HG03139 (cell line): ENCODE measurements around the gene EML1.
"Not testable (repeated sequence)": the region's sequence is repeated elsewhere in the genome, so short reads cannot be mapped to it uniquely, and the experiment has no call there.

Experiments
- ATAC-seq: cut with Tn5 transposase; IDR thresholded peaks from one replicate; pipeline ENCODE4 v1.9.1; 2021; ENCODE audit not compliant: unreplicated experiment

Gene EML1

DNA sequence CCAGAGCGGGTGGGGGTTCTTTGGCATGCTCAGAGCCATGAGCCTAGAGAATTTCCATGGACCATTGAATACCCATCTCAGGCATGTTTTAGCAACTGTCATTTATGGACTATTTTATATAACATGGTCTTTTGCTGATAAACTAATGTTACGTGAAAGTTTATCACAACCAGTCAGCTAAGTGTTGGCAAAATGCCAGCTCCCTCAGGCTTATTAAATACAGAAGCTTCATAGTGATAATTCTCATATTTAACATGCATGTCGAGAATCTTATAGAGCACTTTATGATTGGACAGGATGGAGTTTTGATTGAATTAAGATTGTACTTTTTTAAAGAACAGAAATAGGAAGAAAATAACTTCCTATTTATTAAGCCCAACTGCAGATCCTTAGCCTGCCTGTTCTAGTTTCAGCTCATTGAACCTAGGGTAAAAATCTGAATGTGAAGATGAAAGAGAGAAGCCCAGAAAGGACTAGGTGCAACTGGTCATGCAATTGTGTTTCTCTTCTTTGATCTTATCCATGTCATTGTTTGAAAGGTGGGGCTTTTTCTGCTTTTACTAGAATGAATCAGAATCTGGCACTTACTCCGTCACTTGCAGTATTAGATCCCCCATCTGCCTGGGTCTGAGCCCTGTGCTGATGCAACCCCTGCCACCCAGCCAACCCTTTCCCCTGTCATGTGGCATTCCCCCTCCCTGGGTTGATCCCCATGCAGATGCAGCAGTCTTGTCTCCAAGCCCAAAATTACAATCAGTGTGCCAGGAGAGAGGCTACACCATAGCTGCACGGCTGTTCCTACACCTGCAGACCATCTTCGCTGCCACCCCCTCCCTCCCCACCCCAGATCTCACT is 137.4 kb downstream of the EML1 start:
- ATAC-seq = peak; percentile 79

DNA sequence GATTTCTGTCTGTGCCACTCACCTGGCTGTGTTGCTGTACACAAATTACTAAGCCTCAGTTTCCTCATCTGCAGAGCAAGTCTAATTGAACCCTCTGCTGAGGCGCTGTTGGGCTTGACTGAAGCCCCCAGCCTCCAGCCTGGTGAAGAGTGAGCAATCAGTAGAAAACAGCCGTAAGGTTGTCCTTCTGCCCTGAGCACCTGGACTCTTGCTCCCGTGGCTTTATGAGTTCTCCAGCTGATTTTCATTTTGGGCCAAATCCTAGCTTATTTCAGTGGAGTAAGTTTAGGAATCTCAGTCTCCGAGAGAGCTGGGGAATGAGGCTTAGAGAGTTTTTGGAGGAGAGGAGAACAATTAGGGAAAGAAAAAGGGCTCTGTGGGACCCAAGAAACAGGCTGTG is 138.1 kb downstream of the EML1 start:
- ATAC-seq = no peak

DNA sequence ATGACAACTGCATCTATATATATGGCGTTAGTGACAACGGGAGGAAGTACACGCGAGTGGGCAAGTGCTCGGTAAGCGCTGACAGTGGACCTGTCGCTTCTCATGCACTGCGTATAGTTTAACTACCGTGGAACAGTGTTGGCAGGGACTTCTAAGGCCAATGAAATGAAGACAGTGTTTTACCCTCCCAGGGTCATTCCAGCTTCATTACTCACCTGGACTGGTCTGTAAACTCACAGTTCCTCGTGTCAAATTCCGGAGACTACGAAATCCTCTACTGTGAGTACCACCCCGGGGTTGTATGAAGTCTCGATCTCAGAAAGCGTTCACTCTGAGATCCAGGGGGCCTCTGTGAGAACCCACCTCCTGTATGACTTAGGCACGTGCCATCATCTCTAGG is 142.8 kb downstream of the EML1 start:
- ATAC-seq = no peak

DNA sequence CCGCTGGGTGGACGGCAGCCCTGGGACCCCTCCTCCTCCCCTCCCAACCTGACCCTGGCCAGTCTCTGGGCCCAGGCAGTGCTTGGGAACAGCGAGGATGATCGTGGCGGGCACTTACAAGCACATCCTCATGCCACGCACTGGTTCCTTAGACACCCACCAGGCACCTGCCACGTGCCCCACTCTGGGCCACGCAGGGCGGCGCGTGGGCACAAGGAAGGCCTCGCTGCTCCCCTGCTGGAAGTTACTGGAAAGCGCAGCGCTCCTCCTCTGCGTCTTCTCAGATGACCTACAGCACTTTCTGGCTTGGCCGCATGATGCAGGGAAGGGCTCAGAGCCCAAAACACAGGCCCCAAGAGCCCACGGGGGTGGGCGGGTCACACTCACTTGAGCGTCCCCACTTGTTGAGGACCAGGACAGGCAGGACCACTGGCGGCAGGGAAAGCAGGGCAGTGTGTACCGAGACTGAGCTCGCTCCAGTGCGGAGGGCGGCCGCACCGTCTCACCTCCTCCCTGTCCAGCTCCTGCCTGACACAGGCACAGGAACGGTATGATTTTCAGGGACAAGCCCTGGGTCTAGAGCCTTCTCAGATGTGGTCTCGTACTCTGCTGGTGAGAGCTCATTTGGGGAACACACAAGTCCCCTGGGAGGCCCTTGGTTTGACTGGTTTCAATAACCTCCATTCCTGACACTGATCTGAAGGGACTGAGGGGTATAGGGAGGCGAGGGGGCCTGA is 143.7 kb downstream of the EML1 start:
- ATAC-seq = no peak

DNA sequence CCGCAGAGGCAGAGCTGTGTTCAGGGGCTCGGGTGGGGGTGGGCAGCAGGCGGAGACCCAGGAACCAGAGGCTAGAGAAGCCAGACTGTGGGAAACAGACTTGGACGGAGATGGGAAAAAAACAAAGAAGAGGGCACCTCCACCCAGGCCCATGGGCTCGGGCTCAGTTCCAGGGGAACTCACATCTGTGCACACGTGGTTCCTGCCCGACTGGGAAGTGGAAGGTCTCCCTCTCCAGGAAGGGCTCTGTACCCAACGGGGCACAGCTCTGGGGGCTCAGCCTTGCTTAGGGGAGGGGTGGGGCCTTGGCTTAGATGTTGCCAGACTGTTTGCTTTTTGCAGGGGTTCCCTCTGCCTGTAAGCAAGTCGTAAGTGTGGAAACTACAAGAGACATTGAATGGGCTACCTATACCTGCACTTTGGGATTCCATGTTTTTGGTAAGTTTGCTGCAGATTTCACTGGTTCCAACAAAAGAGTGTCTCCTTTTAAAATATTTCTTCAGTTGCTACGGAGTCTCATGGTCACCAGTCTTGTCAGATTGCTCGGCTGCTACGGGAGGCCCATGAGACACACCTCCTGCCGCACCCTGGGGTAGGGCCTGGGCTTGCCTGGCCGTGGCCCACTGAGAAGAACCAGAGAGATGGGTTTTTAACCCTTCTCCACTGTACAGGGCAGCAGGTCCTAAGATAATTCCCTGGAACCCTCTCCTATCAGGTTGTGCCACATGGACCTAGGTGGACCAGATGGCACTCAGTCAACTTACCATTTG is 144.4 kb downstream of the EML1 start:
- no peak for ATAC-seq

DNA sequence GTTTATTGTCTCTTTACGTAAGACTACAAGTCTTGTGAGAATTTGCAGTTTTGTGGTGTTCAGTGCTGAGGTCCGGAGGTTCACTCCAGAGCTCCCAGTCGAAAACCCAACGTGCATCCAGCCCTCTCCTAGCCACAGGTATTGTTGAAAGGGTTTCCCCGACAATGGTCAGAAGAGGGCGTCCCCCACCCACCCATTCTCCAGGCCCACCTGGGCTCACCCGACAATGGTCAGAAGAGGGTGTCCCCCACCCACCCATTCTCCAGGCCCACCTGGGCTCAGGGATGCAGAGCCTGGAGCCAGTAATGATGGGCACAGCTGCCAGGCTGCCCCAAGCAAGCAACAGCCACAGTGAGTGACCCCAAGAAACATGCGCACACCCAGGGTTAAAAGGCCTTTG is 145.2 kb downstream of the EML1 start:
- ATAC-seq = no peak

DNA sequence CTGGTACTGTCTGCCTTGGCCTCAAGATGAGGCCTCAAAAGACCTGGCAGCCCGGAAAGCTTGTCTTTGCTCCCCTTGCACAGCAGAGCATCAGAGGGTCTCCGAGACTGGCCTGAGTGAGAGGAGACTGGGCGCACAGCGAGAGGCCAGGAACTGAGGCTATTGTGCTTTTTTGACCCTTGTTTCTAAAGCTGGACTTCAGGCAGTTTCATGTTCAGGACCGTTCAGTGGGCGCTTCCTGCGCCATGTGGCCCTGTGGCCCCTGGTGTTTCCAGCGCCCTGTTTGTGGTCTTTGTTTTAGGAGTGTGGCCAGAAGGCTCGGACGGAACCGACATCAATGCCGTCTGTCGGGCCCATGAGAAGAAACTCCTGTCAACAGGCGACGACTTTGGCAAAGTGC is 145.7 kb downstream of the EML1 start:
- ATAC-seq = no peak

DNA sequence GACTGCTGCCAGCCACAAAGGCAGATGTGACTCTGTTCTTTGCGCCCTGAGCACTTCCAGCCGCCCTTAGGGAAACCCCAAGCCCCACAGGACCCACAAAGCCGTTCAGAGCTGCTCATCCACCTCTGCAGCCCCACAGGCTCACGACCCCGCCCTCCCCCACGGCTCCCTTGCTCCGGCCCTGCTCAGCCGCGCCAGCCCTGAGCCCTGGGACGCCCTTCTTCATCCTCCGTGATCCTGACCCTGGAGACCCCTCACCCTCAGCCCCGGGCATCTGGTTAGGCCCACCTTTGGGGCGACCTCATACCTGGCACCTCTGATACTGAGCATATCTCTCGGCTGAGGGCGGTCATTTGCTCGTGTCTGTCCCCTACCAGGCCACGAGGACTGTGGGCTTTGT is 146.2 kb downstream of the EML1 start:
- ATAC-seq = no peak

DNA sequence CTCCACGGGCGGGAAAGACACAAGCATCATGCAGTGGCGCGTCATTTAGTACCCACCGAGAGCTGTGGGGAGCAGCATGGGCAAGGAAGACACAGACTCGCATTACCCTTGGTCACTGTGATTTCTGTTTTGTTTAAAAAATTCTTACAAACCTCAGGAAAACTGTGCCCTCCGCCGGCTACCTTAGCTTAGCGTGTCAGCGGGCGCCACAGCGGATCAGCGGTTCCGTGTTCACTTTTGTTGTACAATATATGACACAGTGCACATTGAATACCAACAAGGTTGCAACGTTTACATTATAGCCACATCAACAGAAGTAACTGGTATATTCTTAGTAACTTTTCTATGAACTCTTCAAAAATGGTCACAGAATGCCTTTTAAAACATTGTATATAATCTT is 146.9 kb downstream of the EML1 start:
- ATAC-seq = no peak

DNA sequence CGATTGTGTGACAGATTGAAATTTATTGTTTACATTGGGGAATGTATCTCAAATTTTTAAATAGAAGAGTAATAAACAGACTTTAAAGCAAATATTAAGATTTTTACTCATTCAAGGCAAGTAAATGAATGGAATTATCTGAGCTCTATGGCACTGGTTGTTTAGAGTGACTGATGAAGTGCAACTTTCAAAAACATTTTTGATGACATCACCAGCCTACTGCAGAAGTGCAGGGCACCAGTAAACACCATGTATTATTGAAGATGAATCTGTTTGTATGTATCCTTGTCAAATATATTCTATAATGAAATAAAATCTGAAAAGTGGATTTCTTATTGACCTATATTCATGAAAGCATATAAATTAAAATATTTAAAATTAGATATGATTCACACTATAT is 148.0 kb downstream of the EML1 start:
- no peak for ATAC-seq

DNA sequence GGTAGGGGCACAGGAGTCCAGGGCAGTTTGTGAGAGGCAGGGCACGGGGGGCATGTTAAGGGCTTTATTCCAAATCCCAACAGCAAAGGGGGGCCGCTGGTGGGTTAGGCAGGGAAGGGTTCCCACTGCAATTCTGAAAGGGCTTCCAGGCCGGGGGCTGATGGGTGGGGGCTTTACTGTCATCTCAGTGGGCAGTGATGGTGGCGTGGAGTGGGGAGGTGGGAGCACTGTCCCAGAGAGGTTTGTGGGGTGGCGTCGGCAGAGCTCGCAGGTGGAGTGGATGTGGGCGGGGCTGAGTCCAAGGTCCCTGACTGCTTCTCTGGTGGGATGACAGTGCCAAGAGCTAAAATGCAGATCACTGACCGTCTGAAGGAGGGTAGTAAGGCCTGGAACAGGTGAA is 150.4 kb downstream of the EML1 start:
- no peak for ATAC-seq

DNA sequence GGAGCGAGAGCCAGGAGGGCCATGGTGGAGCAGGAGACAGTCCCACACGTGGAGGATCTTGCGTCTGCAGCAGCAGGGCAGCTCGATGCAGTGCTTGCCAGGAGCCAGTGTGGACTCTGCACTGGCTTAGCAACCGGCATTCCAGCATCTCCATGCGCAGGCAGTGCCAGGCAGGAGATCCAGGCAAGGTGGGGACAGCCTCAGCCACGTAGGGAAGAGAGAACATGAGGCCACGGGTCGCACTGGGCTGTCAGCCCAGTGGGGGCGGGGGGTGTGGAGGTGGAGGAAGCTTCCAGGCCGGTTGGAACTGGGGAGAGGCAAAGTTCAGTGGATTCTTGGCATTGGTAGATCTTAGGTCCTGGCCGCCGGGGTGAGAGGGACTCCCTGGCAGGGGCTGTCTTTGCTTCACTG is 151.0 kb downstream of the EML1 start:
- no peak for ATAC-seq

DNA sequence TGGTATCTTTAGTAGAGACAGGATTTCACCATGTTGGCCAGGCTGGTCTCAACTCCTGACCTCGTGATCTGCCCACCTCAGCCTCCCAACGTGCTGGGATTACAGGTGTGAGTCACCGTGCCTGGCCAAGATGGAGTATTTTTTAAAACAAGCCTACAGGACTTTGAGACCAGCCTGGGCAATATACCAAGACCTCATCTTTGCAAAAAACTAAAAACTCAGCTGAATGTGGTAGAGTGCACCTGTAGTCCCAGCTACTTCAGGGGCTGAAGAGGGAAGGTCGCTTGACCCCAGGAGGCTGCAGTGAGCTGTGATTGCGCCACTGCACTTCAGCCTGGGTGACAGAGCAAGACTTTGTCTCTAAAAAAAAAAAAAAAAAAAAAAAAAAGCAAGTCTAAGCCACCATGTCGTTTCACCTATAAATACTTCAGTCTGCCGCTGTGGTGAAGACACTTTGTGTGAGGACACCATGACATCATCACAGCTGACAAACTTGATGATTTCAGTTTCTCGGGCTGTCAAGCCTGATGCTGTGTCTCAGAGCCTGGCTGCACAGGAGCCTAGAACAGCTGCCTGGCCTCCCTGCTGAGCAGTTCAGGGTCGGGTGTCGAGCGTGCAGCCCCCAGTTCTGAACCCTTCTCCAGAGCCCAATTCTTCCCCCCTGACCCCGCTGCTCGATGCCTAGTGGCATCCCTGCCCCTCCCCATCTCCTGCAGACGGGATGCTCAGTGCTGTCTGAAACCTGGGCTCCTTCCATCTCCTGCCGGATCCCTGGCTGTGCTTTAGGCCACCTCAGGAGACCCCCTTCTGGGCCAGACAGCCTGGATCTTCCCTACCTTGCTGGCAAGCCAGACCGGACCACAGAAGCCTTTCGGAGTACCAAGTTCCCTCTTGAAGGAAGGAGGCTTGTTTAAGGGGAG is 152.8 kb downstream of the EML1 start:
- ATAC-seq = no peak

DNA sequence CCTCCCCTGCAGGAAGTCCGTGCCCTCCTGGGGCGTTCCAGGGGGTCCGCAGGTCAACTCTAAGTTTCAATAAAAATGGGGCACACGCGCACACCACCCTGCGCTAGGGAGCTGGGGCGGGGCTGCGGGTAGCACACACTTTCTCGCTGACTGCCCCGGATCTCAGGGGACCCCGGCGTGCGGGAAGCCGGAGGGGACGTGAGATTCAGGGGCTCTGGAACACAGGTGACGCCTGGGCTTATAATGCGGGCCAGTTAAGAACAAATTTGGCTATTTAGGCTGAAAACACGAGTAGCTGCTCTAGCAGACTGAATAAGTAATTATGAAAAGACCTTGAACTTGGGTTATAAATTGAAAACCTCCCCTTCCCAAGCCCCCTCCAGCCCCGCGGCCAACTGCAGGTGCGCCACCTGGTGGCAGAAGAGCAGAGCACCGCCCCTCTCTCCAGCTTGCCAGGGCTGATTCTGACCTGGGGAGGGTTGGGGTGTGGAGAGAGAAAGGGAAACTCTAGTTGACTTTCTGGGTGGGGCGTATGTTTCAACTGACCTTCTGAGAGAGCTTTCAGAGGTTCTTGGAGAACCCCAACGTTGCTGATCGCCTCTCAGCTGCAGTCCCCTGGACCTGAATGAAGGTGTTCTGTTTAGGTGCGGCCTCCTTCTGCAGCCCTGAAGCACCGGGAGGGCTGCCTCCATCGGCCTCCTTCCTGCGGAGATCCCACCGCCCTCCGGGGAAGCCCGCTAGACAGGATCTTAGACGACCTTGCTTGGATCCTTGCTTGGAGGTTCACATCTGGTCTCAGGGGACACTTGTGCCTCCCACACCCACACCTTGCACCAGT is 153.7 kb downstream of the EML1 start:
- peak; percentile 77 for ATAC-seq

DNA sequence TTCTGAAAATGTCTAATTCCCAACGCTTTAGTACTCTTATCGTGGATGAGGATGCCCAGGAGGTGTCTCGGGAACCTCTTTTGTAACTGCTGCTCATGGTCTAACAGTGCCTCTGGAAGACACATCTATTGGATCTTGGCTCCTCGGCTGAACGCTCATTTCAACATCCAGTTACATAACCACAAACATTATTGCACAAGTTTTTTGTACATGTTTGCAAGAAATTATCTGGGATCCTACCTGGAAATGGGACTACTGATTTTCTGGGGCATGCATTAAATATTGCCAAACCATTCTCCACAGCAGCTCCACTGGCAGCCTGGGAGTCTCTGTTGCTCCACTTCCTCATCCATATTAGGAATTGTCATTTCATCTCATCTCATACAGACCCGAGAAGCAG is 154.5 kb downstream of the EML1 start:
- no peak for ATAC-seq

DNA sequence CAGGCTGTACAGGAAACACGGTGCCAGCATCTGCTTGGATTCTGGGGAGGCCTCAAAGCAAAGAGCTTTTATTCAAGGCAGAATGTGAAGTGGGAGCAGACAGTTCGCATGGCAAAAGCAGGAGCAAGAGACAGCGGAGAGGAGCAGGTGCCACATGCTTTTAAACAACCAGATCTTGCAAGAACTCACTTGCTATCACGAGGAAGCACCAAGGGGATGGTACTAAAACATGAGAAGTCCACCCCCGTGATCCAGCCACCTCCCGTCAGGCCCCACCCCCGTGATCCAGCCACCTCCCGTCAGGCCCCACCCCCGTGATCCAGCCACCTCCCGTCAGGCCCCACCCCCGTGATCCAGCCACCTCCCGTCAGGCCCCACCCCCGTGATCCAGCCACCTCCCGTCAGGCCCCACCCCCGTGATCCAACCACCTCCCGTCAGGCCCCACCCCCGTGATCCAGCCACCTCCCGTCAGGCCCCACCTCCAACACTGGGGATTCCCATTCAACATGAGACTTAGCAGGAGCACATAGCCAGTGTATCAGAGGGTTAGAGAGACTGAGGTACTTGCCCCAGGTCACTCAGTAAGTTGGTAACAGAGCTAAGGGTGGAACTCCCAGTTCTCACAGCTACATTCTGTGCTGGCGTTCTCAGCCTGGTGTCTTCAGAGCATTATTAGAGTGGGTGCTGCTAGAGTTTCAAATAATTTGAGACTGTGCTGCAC is 156.0 kb downstream of the EML1 start:
- ATAC-seq = not testable (repeated sequence)

DNA sequence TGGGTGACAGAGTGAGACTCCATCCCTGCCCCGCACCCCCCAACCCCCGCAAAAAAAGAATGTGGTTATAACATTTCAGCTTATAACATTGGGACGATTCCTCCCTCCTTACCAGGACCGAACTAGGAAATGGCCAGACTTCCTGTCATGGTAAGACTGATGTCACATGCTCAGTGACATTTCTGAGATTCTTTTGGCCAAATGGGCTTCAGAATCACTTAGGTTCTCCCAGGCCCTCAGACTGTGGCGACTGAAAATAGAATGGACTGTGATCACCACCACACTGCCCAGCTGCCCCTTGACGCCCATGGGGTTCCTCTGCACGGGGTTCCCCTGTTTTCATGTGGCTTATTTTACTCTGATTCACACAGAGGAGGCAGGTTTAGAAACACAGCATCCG is 157.0 kb downstream of the EML1 start:
- no peak for ATAC-seq

DNA sequence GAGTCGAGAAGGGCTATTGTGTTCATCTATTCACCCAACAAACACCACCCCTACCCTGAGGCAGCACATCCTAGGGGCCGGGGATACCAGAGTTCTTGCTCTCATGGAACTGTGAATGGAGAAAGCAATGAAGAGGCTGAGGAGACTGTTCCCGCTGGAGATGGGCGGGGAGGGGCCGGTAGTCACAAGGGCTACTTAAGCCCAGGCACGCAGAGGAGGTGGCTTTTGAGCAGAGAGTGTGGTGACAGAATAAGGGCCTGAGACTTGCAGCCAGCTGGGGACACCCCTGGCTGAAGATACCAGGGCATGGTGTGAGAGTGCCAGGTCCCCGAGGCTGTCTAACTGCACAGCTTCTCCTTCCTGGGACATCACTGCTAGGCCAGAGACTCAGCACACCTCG is 157.9 kb downstream of the EML1 start:
- ATAC-seq = no peak

DNA sequence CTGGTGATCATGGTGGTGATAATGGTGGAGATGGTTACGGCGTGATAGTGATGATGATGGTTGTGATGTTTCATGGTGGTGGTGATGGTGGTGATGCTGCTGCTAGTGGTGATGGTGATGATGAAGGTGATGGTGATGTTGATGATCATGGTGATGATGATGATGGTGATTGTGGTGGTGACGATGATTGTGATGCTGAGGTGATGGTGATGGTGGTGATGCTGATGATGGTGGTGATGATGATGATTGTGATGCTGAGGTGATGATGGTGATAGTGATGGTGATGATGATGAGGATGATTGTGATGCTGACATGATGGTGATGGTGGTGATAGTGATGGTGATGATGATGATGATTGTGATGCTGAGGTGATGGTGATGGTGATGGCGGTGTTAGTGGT is 158.8 kb downstream of the EML1 start:
- no peak for ATAC-seq
